ENCODE results near the gene OR8A1. TPM values are rescaled to one million over a fixed set of nuclear protein-coding genes. Genes with fewer than 3 reads are reported as not detected.

OR8A1 gene
- total RNA-seq, 2 donors from 2014 or later, result not detected

DNA sequence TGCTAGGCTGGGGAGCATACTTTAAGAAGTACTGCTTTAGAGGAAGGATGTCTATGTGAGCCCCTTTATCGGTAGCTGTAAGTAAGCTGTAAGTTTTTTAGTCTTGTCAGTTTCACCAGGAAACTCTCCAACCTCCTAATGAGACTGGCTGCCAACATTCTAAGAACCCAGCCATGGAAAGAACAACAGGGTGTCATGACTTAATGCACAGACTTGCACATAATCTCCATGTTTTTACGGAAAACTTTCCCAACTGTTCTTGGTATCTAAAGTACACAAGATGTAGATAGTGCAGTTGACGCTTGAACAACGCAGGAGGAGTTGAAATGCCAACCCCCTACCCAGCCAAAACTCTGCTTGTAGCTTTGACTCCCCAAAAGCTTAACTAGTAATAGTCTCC, 9.0 kb downstream of the OR8A1 start:
- 62% methylated on average over 4 of the region's 4 CpGs for WGBS
- intact Hi-C loops (cut with DNase I), result no loop called here

DNA sequence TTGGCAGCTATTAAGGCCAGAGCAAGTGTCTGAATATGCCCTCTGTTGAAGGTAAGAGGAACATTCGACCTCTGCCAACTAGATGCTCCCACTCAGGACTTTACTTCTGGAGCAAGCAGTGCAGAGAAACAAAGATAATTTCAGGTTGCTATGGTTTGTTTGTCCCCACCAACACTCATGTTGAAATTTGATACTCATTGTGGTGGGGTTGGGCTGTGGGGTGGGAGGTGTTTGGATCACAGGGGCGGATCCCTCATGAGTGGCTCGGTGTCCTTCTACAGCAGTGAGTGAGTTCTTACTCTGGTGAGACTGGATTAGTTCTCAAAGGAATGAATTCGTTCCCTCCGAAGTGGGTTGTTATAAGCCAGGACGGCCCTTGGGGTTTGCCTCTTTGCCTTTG, 12.0 kb downstream of the OR8A1 start:
- Histone ChIP-seq H3K9me3 (no peaks in the 10 kb centered on the region), H3K36me3 (no peaks in the 10 kb centered on the region), H3K27me3 (replicated peaks; ENCODE audit: insufficient read depth) (no peaks in the 10 kb centered on the region), H3K4me3 (no peak overlapping the region), H3K27ac (no peak overlapping the region), H3K4me1 (replicated peaks) (no peaks in the 10 kb centered on the region)
- no peak for DNase-seq (ENCODE audit: low spot score)
- intact Hi-C loops (cut with DNase I), result no loop called here
- TF ChIP-seq POLR2AphosphoS5 (IDR thresholded peaks at IDR 0.05), result no peak
- WGBS, result 49% methylated on average over 6 of the region's 6 CpGs

More for the DNA sequence above, 9.0 kb downstream of the OR8A1 start:
- Histone ChIP-seq H3K9me3 (no peaks in the 10 kb centered on the region), H3K36me3 (no peaks in the 10 kb centered on the region), H3K4me1 (replicated peaks) (no peaks in the 10 kb centered on the region), H3K27ac (no peak overlapping the region), H3K27me3 (replicated peaks; ENCODE audit: insufficient read depth) (no peaks in the 10 kb centered on the region), H3K4me3 (no peak overlapping the region)
- DNase-seq (ENCODE audit: low spot score), result no peak
- TF ChIP-seq CTCF (IDR thresholded peaks at IDR 0.05) (no peak), POLR2A (IDR thresholded peaks at IDR 0.05) (no peak), POLR2AphosphoS5 (IDR thresholded peaks at IDR 0.05) (no peak)

DNA sequence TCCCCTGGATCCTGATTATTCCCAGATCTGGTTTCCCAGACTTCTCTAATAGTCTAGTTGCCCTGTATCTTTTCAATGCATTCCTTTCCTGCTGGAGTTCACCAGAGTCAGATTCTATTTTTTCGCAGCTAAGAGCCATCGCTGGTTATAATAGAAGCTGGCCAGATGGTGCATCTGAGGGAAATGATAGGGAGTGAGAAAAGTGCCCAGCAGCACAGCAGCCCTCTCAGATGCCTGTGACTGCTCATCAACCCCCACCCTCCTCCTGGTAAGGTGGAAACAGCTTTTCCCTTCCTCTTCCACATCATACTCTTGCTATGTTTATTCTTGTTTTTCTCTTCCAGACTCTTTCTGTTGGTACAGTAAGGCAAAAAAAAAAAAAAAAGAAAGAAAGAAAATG, 12.8 kb downstream of the OR8A1 start:
- 96% methylated on average over 2 of the region's 2 CpGs for WGBS
- intact Hi-C loops (cut with DNase I), result no loop called here

GRCh38 chr11:124583781-124584180, 14.0 kb downstream of the OR8A1 start:
- H3K27ac ChIP-seq, result no peak overlapping the region
- no peak overlapping the region for H3K4me3 ChIP-seq
- no peaks in the 10 kb centered on the region for H3K36me3 ChIP-seq
- H3K9me3 ChIP-seq, result no peaks in the 10 kb centered on the region
- no peaks in the 10 kb centered on the region for H3K27me3 ChIP-seq (replicated peaks; ENCODE audit: insufficient read depth)
- 60% methylated on average over 8 of the region's 8 CpGs for WGBS
- intact Hi-C loops (cut with DNase I), result no loop called here
- TF ChIP-seq POLR2A (IDR thresholded peaks at IDR 0.05), result no peak
- no peak for TF ChIP-seq POLR2AphosphoS5 (IDR thresholded peaks at IDR 0.05)
- TF ChIP-seq CTCF (IDR thresholded peaks at IDR 0.05), result no peak
- DNase-seq (ENCODE audit: low spot score), result no peak
- H3K4me1 ChIP-seq (replicated peaks), result no peaks in the 10 kb centered on the region

More for the DNA sequence above, 12.8 kb downstream of the OR8A1 start:
- no peak for DNase-seq (ENCODE audit: low spot score)
- H3K27me3 ChIP-seq (replicated peaks; ENCODE audit: insufficient read depth), result no peaks in the 10 kb centered on the region
- no peak overlapping the region for H3K4me3 ChIP-seq
- H3K9me3 ChIP-seq, result no peaks in the 10 kb centered on the region
- no peaks in the 10 kb centered on the region for H3K36me3 ChIP-seq
- no peaks in the 10 kb centered on the region for H3K4me1 ChIP-seq (replicated peaks)
- H3K27ac ChIP-seq, result no peak overlapping the region
- TF ChIP-seq POLR2A (IDR thresholded peaks at IDR 0.05) (no peak), CTCF (IDR thresholded peaks at IDR 0.05) (no peak), POLR2AphosphoS5 (IDR thresholded peaks at IDR 0.05) (no peak)

DNA sequence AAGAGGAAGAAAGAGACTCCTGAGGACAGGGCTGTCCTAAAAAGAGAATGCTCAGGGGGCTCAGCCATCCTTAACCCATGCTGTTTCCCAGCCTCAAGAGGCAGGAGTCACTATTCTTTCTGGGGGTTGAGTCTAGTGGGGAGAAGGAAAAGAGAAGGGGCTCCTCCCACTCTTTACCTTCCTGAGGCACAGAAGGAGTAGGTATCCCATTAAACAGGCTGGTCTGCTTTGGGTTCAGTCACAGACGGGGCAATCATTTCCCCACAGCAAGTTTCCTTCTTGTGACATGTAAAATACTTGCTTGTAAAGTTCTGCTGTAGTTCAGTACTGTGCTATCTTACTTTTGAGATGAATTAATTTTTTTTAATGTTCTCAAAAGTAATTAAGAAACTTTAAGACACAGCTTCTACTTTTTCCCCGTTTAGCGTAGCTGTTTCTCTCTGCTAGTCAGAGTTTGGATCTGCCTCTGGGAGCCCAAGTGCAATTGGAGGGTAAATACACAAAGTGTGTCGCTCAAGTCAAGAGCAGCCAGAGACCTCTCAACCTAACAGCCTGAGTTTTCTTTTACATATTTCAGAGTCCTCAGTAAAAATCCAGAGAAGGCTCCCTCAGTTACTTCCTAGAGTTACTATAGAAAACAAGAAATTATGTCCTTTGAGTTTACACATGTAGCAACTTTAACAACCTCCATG, 15.0 kb downstream of the OR8A1 start:
- Histone ChIP-seq H3K27ac (no peak overlapping the region), H3K9me3 (no peaks in the 10 kb centered on the region), H3K27me3 (replicated peaks; ENCODE audit: insufficient read depth) (no peaks in the 10 kb centered on the region), H3K4me3 (no peak overlapping the region), H3K36me3 (no peaks in the 10 kb centered on the region), H3K4me1 (replicated peaks) (no peaks in the 10 kb centered on the region)
- TF ChIP-seq POLR2AphosphoS5 (IDR thresholded peaks at IDR 0.05) (no peak), CTCF (IDR thresholded peaks at IDR 0.05) (no peak), POLR2A (IDR thresholded peaks at IDR 0.05) (no peak)
- intact Hi-C loops (cut with DNase I), result no loop called here
- WGBS, result 48% methylated on average over 4 of the region's 4 CpGs
- DNase-seq (ENCODE audit: low spot score), result no peak

Measured in prostate gland (tissue), 2 donors.